IPS-18c (cell line): Measurements from ENCODE around the gene SYNGR4.

ENCODE experiments used
- H3K4me3 ChIP-seq: 2 replicates; pipeline ENCODE4 v1.7.0; 2013; ENCODE audit warnings: low read depth, mild to moderate bottlenecking, low read length, moderate library complexity; ENCODE audit not compliant: insufficient read depth
- H3K9me3 ChIP-seq: one replicate; pipeline ENCODE4 v1.6.1; 2013; ENCODE audit warnings: mild to moderate bottlenecking, low read length, moderate library complexity; ENCODE audit not compliant: control insufficient read depth, insufficient read depth

The SYNGR4 gene

DNA sequence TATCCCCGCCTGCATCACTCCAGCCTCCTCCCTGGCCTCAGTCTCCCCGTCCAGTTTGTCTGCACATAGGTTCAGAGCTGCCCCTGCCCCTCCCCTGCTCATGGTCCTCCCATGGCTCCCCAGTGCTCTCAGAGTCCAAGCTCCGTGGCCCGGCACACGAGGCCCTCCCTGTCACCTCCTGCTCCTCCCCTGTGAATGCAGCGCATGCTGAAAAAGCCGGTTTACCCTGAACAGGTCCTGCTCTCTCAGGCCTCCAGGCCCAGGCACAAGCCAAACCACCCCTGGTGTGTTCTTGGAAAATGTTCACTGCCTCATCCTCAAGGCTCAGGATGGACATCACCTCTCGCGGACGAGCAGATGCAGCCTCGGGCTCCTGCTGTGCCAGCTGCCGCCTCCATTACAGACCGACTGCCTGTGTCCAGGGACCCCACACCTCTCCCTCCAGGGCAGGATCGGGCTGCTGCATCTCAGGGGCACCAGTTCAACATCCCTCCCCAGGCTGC lies 25.9 kb upstream of the SYNGR4 start:
- no peaks in the 10 kb centered on the region for H3K9me3 ChIP-seq

DNA sequence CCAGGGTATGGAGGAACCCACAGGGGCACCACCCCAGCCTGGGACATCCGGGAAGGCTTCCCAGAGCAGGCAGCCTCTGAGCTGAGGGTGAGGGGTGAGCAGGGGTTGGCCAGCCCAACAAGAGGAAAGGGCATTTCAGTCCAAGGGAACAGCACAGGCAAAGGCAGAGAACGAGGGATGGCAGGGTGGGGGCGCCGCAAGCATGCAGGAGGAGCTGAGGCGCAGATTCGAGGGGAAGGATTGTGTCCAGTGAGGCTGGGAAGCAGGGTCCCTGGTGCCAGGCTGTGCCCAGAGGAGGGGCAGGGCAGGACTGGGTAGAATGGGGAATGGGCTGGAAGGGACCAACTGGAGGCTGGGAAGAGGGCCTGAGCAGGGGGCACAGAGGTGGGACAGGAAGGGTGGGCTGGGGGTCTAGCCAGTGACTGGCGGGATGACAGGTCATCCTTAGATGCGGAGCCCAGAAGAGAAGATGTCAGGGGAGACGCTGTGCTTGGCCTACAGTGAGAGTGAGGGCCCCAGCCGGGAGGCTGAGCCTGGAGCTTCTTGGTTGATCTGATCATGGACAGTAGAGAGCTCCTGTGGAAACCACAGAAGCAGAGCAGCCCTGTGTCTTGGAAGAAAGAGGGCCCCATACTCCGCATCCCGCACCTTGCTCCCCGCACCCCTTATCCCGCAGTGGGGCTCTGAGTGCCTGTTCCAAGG lies 25.2 kb upstream of the SYNGR4 start:
- H3K9me3 ChIP-seq: no peaks in the 10 kb centered on the region
- H3K4me3 ChIP-seq: no peak overlapping the region

More for the DNA sequence above, 25.9 kb upstream of the SYNGR4 start:
- H3K4me3 ChIP-seq: no peak overlapping the region

- Histone ChIP-seq H3K9me3 (no peaks in the 10 kb centered on the region), H3K4me3 (no peak overlapping the region)
These were observed 23.2 kb upstream of the SYNGR4 start for GRCh38 chr19:48340995-48341394.

DNA sequence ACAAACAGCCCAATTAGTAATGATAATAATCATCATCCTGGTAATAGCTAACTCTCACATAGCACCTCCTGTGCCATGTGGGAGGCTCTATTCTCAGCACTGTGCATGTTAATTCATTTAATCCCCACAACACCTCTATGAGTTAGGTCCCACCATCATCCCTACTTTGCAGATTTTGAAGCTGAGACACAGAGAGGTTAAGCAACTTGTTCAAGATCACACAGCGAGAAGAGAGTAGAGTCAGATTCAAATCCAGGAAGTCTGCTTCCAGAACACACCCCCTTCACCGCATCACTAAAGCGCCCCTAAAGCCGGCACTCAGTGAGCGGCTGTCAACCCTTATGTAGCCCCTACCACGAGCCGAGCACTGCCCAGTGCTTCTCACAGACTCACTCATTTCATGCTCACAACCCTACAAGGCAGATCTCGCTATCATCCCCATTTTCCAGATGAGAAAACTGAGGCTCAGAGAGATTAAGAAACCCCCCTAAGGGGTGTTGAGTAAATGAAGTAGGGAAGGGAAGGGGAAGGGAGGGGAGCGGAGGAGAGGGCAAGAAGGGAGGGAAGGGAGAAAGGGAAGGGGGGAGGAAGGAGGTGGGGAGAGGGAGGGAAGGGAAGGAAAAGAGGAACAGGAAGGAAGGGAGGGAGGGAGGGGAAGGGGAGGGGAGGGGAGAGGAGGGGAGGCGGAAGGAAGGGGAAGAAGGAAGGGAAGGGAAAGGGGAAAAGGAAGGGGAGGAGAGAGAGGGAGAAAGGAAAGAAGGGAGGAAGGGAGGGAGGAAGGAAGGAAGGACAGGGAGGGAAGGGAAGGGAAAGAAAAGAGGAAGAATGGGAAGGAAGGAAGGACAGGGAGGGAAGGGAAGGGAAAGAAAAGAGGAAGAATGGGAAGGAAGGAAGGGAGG lies 22.4 kb upstream of the SYNGR4 start:
- Histone ChIP-seq H3K9me3 (no peaks in the 10 kb centered on the region), H3K4me3 (no peak overlapping the region)

DNA sequence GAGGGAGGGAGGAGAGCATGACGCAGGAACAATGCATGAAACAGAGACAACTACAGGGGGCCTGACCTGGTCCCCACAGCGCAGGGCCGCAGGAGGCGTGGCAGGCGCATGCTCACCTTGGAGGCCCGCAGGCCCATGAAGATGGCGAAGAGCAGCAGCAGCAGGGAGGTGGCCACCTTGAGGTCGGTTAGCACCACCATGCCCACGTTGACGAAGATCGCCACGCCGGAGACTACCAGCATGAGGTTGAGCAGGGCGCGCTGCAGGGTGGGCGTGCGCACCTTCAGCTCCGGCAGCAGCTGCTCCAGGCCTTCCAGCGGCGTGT lies 21.8 kb upstream of the SYNGR4 start:
- no peaks in the 10 kb centered on the region for H3K9me3 ChIP-seq
- H3K4me3 ChIP-seq: no peak overlapping the region

GRCh38 chr19:48342841-48343540 lies 21.2 kb upstream of the SYNGR4 start:
- no peaks in the 10 kb centered on the region for H3K9me3 ChIP-seq

GRCh38 chr19:48344892-48345291 lies 19.3 kb upstream of the SYNGR4 start:
- no peaks in the 10 kb centered on the region for H3K9me3 ChIP-seq
- H3K4me3 ChIP-seq: no peak overlapping the region; the same call in 1 of the 2 replicates

More at GRCh38 chr19:48342841-48343540, 21.2 kb upstream of the SYNGR4 start:
- H3K4me3 ChIP-seq: no peak overlapping the region

DNA sequence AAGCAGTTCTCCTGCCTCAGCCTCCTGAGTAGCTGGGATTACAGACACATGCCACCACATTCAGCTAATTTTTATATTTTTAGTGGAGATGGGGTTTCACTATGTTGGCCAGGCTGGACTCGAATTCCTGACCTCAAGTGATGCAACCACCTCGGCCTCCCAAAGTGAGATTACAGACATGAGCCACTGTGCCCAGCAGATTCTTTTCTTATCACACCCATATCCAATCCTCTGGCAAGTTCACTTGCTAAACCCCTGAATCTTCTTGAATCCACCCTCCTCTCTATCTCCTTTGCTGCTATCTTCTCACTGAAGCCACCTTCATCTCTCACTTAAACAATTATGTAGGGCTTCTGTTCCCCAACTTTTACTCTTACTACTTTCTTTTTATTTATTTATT lies 18.0 kb upstream of the SYNGR4 start:
- Histone ChIP-seq H3K4me3 (no peak overlapping the region), H3K9me3 (no peaks in the 10 kb centered on the region)

GRCh38 chr19:48348045-48348444 lies 16.1 kb upstream of the SYNGR4 start:
- H3K4me3 ChIP-seq: no peak overlapping the region
- peaks cover 2% of the 10 kb centered on the region for H3K9me3 ChIP-seq

DNA sequence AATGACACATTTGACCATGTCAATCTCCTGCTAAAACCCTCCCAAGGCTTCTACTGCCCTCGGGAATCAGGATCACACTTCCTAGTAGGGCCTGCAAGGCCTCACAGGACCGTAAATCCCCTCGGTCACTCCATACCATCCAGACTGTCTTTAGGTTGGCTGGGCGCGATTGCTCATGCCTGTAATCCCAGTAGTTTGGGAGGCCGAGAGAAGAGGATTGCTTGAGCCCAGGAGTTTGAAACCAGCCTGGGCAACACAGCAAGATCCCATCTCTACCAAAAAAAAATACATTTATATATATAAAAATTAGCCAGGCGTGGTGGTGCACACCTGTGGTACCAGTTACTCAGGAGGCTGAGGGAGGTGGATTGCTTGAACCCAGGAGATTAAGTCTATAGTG lies 15.4 kb upstream of the SYNGR4 start:
- Histone ChIP-seq H3K4me3 (no peak overlapping the region), H3K9me3 (peaks cover 2% of the 10 kb centered on the region)

- Histone ChIP-seq H3K9me3 (peaks cover 2% of the 10 kb centered on the region), H3K4me3 (no peak overlapping the region)
These were observed 13.3 kb upstream of the SYNGR4 start for GRCh38 chr19:48350856-48351255.

GRCh38 chr19:48351341-48351752 lies 12.8 kb upstream of the SYNGR4 start:
- Histone ChIP-seq H3K4me3 (no peak overlapping the region), H3K9me3 (peaks cover 2% of the 10 kb centered on the region)

DNA sequence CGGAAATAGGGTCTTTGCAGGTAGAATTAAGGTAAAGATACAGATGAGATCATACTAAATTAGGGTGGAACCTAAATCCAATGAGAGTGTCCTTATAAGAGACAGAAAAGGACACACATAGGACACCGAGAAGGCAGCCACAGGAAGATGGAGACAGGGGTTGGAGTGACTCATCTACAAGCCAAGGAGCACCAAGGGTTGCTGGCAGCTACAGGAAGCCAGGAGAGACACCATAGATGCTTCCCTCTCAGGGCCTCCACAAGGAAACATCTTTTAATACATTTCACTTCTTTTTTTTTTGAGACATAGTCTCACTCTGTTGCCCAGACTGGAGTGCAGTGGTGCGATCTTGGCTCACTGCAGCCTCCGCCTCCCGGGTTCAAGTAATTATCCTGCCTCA lies 10.5 kb upstream of the SYNGR4 start:
- Histone ChIP-seq H3K4me3 (no peak overlapping the region), H3K9me3 (peaks cover 2% of the 10 kb centered on the region)

GRCh38 chr19:48354332-48354992 lies 9.7 kb upstream of the SYNGR4 start:
- Histone ChIP-seq H3K9me3 (peaks cover 2% of the 10 kb centered on the region), H3K4me3 (no peak overlapping the region)

GRCh38 chr19:48355365-48355954 lies 8.7 kb upstream of the SYNGR4 start:
- H3K9me3 ChIP-seq: peaks cover 2% of the 10 kb centered on the region
- no peak overlapping the region for H3K4me3 ChIP-seq

DNA sequence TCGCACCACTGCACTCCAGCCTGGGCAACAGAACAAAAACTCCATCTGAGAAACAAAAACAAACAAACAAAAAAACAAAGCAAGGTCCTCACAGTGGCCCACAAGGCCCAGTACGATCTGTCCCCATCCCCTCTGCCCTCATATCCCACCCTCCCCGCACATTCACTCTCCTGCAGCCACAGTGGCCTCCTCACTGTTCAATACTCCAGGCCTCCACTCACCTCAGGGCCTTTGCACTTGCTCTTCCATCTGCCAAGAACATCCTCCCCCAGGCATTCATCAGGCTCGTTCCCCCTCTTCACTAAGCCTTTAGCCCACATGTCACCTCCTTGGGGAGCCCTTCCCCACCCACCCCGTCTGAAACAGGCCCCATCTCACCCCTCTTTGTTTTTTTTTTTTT lies 5.0 kb upstream of the SYNGR4 start:
- Histone ChIP-seq H3K4me3 (no peak overlapping the region), H3K9me3 (no peaks in the 10 kb centered on the region)

DNA sequence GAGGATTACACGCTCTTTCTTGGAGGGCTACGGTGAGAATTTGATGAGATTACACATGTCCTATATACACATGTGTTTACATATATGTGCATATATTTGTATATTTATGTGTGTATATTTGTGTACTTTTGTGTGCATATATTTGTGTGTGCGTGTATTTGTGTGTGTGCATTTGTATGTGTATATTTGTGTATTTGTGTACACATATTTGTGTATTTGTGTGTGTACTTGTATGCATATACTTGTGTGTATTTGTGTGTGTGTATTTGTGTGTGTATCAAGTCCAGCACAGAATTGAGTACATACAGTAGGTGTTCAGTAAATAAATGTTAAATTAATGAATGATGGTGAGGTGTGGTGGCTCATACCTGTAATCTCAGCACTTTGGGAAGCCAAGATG lies 2.3 kb upstream of the SYNGR4 start:
- no peak overlapping the region for H3K4me3 ChIP-seq
- no peaks in the 10 kb centered on the region for H3K9me3 ChIP-seq
